MM.1S (cell line): ENCODE data around the gene AHCY.

Experiments
- DNase-seq: peaks from one replicate; pipeline ENCODE4 v3.0.0-alpha.2; 2015
- H2AFZ ChIP-seq: fragments of 300-600 bp; sonication (generic); 2 replicates; pipeline ENCODE4 v1.6.0; 2016; ENCODE audit warnings: antibody characterized with exemption, low read length
- H3F3A ChIP-seq: fragments of 300-600 bp; sonication (generic); 2 replicates; pipeline ENCODE4 v1.6.1; 2016; ENCODE audit warnings: mild to moderate bottlenecking, antibody characterized with exemption, low read length, moderate library complexity, mixed read lengths; ENCODE audit not compliant: insufficient read depth
- H3K27ac ChIP-seq: fragments of 300-600 bp; sonication (generic); 2 replicates; pipeline ENCODE4 v1.5.1; 2016; ENCODE audit warnings: mild to moderate bottlenecking, low read length
- H3K27me3 ChIP-seq: fragments of 300-600 bp; sonication (generic); replicated peaks from 2 replicates; pipeline ENCODE4 v1.6.0; 2016; ENCODE audit warnings: low read length; ENCODE audit not compliant: insufficient read depth
- H3K36me3 ChIP-seq: fragments of 300-600 bp; sonication (generic); replicated peaks from 2 replicates; pipeline ENCODE4 v1.6.1; 2016; ENCODE audit warnings: mild to moderate bottlenecking, low read length, mixed read lengths; ENCODE audit not compliant: insufficient read depth
- H3K4me1 ChIP-seq: fragments of 300-600 bp; sonication (generic); 2 replicates; pipeline ENCODE4 v1.6.1; 2016; ENCODE audit warnings: low read length, mixed read lengths
- H3K4me2 ChIP-seq: fragments of 300-600 bp; sonication (generic); 2 replicates; pipeline ENCODE4 v1.6.0; 2016; ENCODE audit warnings: low read depth, low read length
- H3K4me3 ChIP-seq: fragments of 300-600 bp; sonication (generic); 2 replicates; pipeline ENCODE4 v1.5.1; 2016; ENCODE audit warnings: low read length, mixed read lengths
- H3K79me2 ChIP-seq: fragments of 300-600 bp; sonication (generic); 2 replicates; pipeline ENCODE4 v1.6.1; 2016; ENCODE audit warnings: mixed run types, low read length, mixed read lengths
- H3K9ac ChIP-seq: fragments of 300-600 bp; sonication (generic); 2 replicates; pipeline ENCODE4 v1.6.1; 2016; ENCODE audit warnings: low read length, mixed read lengths
- H3K9me2 ChIP-seq: fragments of 300-600 bp; sonication (generic); replicated peaks from 2 replicates; pipeline ENCODE4 v1.6.1; 2016; ENCODE audit warnings: mild to moderate bottlenecking, low read length, mixed read lengths; ENCODE audit not compliant: insufficient read depth
- H3K9me3 ChIP-seq: fragments of 300-600 bp; sonication (generic); replicated peaks from 2 replicates; pipeline ENCODE4 v1.6.1; 2016; ENCODE audit warnings: mild to moderate bottlenecking, low read length, mixed read lengths; ENCODE audit not compliant: insufficient read depth
- H4K20me1 ChIP-seq: fragments of 300-600 bp; sonication (generic); 2 replicates; pipeline ENCODE4 v1.6.1; 2016; ENCODE audit warnings: mild to moderate bottlenecking, low read length, moderate library complexity, mixed read lengths; ENCODE audit not compliant: insufficient read depth
- EZH2 ChIP-seq: fragments of 300-600 bp; sonication (generic); optimal IDR thresholded peaks from 2 replicates; pipeline ENCODE3; 2017; ENCODE audit warnings: low read depth, mild to moderate bottlenecking, antibody characterized with exemption, low read length, mixed read lengths
- EZH2phosphoT487 ChIP-seq: fragments of 300-600 bp; sonication (generic); IDR thresholded peaks from 2 replicates; pipeline ENCODE4 v1.6.1; 2018; ENCODE audit warnings: antibody characterized with exemption, low read length
- TF ChIP-seq, protein P1 (sequence below): fragments of 300-600 bp; sonication (generic); IDR thresholded peaks from 2 replicates; pipeline ENCODE4 v1.5.1; 2016; ENCODE audit warnings: antibody characterized with exemption, low read length, mixed read lengths

AHCY gene

DNA sequence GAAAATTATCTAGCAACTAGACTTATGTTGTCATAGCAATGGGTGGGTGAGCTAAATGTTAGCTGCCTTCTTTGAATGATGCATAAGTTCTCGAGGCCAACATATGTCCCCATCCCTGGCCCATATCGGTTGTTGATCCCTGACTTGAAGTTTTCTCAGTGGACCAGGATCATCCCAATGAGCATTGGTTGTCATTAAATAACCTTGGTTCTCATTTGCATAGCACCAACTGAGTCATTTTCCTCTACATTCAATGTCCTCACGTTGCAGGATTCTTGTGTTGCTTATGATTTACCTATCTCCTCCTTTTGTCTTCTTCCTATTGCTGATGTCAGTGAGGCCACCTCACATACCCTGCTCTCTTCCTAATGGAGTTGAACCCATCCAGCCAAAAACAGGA is 12.1 kb upstream of the AHCY start:
- no peaks in the 10 kb centered on the region for H3K36me3 ChIP-seq
- H3K79me2 ChIP-seq, result no peaks in the 10 kb centered on the region
- no peaks in the 10 kb centered on the region for H3K9me3 ChIP-seq
- H3K9ac ChIP-seq, result no peak overlapping the region
- H3K4me3 ChIP-seq, result no peak overlapping the region
- no peak overlapping the region for H3K4me2 ChIP-seq
- no peak overlapping the region for H2AFZ ChIP-seq
- no peak for DNase-seq
- no peaks in the 10 kb centered on the region for H4K20me1 ChIP-seq
- no peaks in the 10 kb centered on the region for H3K9me2 ChIP-seq
- TF ChIP-seq EZH2, result no peak
- TF ChIP-seq, protein P1, sequence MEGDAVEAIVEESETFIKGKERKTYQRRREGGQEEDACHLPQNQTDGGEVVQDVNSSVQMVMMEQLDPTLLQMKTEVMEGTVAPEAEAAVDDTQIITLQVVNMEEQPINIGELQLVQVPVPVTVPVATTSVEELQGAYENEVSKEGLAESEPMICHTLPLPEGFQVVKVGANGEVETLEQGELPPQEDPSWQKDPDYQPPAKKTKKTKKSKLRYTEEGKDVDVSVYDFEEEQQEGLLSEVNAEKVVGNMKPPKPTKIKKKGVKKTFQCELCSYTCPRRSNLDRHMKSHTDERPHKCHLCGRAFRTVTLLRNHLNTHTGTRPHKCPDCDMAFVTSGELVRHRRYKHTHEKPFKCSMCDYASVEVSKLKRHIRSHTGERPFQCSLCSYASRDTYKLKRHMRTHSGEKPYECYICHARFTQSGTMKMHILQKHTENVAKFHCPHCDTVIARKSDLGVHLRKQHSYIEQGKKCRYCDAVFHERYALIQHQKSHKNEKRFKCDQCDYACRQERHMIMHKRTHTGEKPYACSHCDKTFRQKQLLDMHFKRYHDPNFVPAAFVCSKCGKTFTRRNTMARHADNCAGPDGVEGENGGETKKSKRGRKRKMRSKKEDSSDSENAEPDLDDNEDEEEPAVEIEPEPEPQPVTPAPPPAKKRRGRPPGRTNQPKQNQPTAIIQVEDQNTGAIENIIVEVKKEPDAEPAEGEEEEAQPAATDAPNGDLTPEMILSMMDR, result no peak
- TF ChIP-seq EZH2phosphoT487, result no peak
- no peaks in the 10 kb centered on the region; the same call in 1 of the 2 replicates for H3K27me3 ChIP-seq
- peaks cover 7% of the 10 kb centered on the region for H3K4me1 ChIP-seq
- no peak overlapping the region for H3K27ac ChIP-seq
- H3F3A ChIP-seq, result no peaks in the 10 kb centered on the region

GRCh38 chr20:34312544-34313217 is 9.5 kb upstream of the AHCY start:
- Histone ChIP-seq H4K20me1 (no peaks in the 10 kb centered on the region), H3K27ac (no peak overlapping the region), H2AFZ (peak overlapping the region; percentile 35), H3K36me3 (no peaks in the 10 kb centered on the region), H3K4me1 (peaks cover 7% of the 10 kb centered on the region), H3K27me3 (no peaks in the 10 kb centered on the region; the same call in 1 of the 2 replicates), H3K79me2 (no peaks in the 10 kb centered on the region), H3K9me3 (no peaks in the 10 kb centered on the region), H3K9me2 (no peaks in the 10 kb centered on the region), H3F3A (no peaks in the 10 kb centered on the region), H3K4me2 (peak overlapping the region; percentile 60), H3K9ac (peak overlapping the region; percentile 8; the same call in 1 of the 2 replicates), H3K4me3 (peak overlapping the region; percentile 12; the same call in 1 of the 2 replicates)
- TF ChIP-seq EZH2phosphoT487, result no peak
- TF ChIP-seq, protein P1, result peak; percentile 100
- DNase-seq, result peak; percentile 91

DNA sequence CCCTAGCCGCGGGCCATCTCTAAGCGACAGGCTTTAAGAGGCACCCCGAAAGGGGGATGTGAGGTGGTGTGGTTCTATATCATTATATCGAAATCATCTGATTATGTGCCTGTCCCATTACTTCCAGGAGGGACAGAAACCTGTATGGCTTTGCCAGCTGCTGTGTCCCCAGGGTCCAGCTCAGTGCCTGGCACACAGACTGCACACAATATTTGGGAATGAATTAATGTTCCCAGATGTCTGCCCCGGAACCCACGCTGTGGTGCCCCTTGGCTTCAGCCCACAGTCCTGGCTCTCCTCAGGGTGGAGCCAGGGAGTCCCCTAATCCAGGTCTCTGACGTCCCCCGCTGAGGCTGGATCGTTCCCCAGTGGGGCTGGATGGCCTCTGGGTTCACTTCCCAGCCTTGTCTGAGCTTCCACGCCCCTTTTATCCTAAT is 8.9 kb upstream of the AHCY start:
- H3K9ac ChIP-seq, result peak overlapping the region; percentile 8; the same call in 1 of the 2 replicates
- H3K4me1 ChIP-seq, result peaks cover 7% of the 10 kb centered on the region
- no peaks in the 10 kb centered on the region for H3K9me3 ChIP-seq
- no peaks in the 10 kb centered on the region for H3K9me2 ChIP-seq
- peak overlapping the region; percentile 35; the same call in 1 of the 2 replicates for H2AFZ ChIP-seq
- no peaks in the 10 kb centered on the region; the same call in 1 of the 2 replicates for H3K27me3 ChIP-seq
- no peaks in the 10 kb centered on the region for H3K79me2 ChIP-seq
- H4K20me1 ChIP-seq, result no peaks in the 10 kb centered on the region
- no peak for DNase-seq
- H3K27ac ChIP-seq, result no peak overlapping the region
- H3F3A ChIP-seq, result no peaks in the 10 kb centered on the region
- peak overlapping the region; percentile 60 for H3K4me2 ChIP-seq
- peak overlapping the region; percentile 12 for H3K4me3 ChIP-seq
- TF ChIP-seq EZH2 (no peak), EZH2phosphoT487 (no peak)
- TF ChIP-seq, protein P1, result no peak
- H3K36me3 ChIP-seq, result no peaks in the 10 kb centered on the region
